K562 treated with DMSO at 1 percent for 12 hours (cell line): ENCODE results near the gene PROSER3. TPM values are rescaled to one million over a fixed set of nuclear protein-coding genes. Genes with fewer than 3 reads are reported as not detected.

Source experiments
- total RNA-seq: library from RNA; unstranded; fragments of 300-600 nt; gene quantifications from 2 replicates; pipeline ENCODE4 v1.2.3, GENCODE V29; 2022; ENCODE audit not compliant: insufficient read depth

PROSER3 gene
- total RNA-seq = 5.4 and 18.6 TPM in 2 replicates

GRCh38 chr19:35757749-35758608, at the start of gene PROSER3:
PROSER3 (plus strand) TSS chr19:35758176; CDS start chr19:35758216, 40 bp downstream.

DNA sequence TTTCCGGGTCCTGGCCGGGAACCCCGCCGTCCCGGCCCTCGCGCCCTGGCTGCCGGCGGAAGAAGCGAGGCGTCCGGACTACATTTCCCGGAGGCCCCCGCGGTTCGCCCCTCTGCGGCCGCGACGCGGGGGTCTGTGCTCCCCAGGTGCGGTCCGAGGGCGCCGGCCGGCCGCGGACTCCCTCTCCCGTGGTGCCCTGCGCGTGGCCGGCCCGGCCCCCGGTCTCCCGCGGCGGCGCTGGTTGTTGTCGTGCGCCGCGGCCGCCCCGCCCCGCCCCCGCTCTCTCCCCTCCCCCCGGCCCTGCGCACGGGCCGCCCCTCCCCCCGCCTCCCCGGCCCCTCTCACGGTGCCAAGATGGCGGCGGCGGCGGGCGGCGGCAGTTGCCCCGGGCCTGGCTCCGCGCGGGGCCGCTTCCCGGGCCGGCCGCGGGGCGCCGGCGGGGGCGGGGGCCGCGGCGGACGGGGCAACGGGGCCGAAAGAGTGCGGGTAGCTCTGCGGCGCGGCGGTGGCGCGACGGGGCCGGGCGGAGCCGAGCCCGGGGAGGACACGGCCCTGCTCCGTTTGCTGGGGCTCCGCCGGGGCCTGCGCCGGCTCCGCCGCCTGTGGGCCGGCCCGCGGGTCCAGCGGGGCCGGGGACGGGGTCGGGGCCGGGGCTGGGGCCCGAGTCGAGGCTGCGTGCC, 40.2 kb upstream of the PROSER3 start, which contains the start of gene KMT2B:
Gene KMT2B (plus strand): TSS at position 339 of the 680 bp plus-strand sequence. CDS start 16 bp downstream, at position 355.

DNA sequence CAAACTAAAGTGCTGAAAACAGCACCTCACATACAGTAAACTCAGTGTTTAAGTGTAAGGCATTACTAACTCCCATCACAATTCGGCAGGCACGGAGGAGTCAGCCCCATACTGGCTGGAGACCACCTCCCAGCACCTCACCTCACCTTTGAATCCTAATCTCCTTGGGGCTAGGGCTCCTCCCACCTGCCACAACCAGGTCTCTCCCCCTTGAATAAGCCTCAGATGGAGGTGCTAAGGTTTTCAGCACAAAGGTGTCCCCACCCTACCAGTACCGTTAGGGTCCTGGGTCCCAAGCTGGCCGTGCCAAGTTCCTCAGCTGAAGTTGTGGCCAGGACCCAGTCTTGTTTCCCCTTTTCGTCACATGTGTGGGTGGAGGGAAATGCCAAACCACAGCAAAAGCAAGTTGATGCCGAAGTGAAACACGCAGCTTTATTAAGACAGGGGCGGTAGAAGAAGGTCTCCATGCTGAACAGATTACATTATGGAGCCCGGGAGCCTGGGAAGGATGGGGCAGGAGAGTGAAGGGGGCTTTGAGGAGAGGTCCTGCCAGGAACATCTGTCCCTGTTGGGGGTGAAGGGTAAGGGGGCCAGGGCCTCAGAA, 15.8 kb upstream of the PROSER3 start, which contains the start of gene IGFLR1:
Gene IGFLR1 (minus strand): TSS at position 332 of the 604 bp plus-strand sequence. CDS start 1,272 bp downstream, outside the sequence.

DNA sequence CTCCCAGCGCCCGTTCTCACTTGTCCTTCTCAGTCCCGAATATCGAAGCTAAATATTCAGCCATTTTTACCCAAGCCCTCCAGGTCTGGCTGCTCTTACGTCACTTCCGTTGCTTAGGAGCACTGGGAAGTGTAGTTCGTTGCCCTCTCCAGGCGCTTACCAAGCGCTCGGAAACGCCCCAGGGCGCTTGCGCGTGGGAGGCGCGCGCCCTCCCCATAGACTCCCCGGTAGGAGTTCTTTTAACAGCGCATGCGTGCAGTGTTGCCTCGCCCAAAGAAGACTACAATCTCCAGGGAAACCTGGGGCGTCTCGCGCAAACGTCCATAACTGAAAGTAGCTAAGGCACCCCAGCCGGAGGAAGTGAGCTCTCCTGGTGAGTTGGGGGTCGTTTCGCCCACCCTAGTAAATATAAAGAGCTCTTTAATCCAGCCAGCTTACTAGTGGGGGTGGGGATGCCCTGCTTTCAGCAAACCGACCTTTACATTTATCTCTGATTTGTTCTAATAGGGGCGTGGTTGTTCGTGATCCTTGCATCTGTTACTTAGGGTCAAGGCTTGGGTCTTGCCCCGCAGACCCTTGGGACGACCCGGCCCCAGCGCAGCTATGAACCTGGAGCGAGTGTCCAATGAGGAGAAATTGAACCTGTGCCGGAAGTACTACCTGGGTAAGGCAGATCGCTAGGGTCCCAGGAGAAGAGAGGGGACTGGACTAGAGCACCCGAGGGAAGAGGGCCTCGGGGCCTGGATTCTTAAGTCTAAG, 12.5 kb upstream of the PROSER3 start, which contains the start of the genes PSENEN and U2AF1L4:
Gene PSENEN (plus strand): TSS at position 324 of the 759 bp plus-strand sequence. CDS start 280 bp downstream, at position 604.
Gene U2AF1L4 (minus strand): TSS at position 91 of the 759 bp plus-strand sequence. CDS start 27 bp downstream, at position 64.

DNA sequence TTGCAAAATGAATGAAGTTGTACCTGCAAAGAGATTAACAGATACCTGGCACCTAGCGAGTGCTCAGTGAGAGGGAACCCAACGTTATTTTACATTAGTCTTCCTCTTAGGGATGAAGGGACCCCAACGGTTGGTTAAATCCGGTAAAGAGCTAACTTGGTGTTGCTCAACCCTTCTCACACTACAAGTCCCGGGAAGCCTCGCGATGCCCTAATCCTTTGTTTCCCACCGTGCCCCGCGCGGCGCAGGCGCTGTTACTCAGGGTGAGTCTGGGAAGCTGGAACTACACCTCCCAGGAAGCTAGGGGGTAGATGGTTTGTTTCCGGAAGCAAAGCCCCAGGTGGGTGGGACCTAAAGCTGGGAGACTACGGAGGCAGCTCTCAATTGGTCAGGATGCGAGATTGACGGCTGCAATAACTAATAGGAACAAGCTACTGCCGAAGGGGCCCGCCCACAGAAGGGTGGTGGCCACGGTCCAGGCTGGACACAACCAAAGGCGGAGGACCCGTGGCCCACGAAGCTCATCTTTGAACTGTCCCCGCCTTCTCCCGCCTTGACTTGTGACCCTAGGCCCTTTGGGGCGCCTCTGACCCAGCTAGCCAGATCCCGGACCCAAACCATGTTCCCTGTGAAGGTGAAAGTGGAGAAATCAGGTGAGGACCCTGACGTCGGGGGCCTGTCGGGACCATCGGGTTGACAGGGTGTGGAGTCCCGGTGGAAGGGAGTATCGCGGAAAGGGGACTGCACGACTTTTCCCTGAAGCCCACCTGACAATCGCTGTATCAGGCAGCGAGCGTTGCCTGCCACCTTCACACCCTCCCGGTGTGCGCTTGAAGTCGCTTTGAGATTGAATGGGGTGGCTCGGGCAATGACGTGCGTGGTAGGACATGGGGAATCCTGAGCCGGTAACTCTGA, 9.6 kb upstream of the PROSER3 start, which contains the start of gene LIN37:
Gene LIN37 (plus strand): TSS at position 471 of the 915 bp plus-strand sequence. CDS start 149 bp downstream, at position 620.

GRCh38 chr19:35756377-35757230, 1.4 kb upstream of the PROSER3 start, which contains the start of gene HSPB6:
HSPB6 (minus strand) TSS chr19:35757029; CDS start chr19:35757008, 21 bp downstream.

DNA sequence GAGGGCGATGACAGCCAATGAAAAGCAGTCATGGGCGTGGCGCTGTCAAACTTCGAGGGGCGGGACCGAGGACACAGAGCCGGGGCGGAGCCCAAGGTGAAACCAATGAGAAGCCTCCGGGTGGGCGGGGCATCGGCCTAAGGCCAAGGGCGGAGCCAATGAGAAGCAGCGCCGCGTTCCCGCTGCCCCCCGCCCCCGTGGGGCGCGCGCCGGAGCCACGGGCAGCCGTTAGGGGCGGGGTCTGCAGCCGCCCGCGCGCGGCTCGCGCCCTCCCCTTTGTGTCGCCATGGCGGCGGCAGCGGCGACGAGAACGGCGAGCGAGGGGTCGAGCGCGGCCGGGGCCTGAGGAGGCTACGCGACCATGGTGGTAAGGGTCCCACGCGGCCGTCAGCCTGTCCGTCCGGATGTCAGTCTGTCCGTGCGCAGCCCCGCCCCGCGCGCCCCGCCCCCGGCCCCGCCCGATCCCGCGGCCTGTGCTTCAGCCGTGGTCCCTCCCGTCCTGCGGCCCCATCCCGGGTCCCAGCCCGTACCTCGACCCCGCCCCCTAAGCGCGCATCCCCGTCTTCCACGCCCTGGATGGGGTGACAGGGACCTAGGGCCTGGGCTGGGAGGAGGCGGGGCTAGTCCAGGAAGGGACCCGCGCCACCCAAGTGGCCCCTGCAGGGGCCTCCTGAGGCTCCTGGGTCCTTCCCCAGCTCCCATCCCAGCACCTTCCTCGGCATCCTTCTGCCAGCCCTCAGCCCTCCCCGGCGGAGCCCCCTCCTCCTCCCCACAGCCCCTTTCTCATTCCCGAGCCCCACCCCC, 17.5 kb downstream of the PROSER3 start, which contains the start of gene ARHGAP33:
Gene ARHGAP33 (plus strand): TSS at position 267 of the 804 bp plus-strand sequence. CDS start 95 bp downstream, at position 362.

DNA sequence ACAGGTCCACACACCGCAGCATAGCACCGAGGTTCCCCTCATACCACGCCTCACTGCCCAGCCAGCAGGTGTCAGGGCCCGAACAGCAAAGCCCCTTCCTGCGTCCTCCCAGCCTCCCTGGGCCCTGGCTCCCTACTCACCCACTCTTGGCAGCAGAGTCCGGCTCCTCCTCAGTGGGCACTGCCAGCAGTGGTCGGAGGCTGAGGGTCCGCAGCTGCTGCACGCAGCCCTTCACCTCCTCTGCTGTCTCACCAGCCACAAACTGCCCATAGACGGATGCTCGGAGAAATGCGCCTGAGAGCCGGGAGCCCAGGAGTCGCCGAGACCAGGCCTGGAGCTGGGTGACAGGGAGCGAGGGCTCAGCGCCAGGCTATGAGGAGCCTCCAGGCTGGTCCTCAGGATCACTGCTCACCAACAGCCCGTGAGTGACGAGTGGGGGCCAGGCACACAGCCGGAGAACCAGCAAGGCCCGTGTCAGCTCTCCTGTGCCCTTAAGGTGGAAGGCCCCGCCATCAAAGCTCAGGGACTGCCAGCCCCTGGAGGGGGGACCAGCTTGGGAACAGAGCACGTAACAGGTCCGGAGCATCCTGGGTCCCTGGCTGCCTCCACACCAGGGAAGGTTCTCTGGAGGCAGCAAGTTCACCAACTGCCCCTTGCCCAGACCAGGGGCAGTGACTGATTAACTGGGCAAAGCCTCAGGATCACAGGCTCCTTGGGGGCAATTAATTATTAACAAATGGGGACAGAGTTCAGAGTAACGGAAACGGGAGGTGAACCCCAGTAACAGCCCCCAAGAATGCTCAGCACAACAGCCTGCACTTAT, 54.5 kb downstream of the PROSER3 start, which contains the start of gene PRODH2:
Gene PRODH2 (minus strand): TSS at position 626 of the 823 bp plus-strand sequence. CDS start 40 bp downstream, at position 586.

Other genes with a start within 250 kb of the PROSER3 start
- gene DMKN, start 244.5 kb upstream of the PROSER3 start, total RNA-seq = not detected in 2 replicates
- gene SBSN, start 229.9 kb upstream of the PROSER3 start, total RNA-seq = not detected in 2 replicates
- gene GAPDHS, start 224.7 kb upstream of the PROSER3 start, total RNA-seq = not detected in 2 replicates
- gene TMEM147, start 212.6 kb upstream of the PROSER3 start, total RNA-seq = 104 and 142 TPM in 2 replicates
- gene ATP4A, start 194.5 kb upstream of the PROSER3 start, total RNA-seq = not detected in 2 replicates
- not detected in 2 replicates for gene PMIS2, start 172.0 kb upstream of the PROSER3 start, total RNA-seq
- gene HAUS5, start 145.4 kb upstream of the PROSER3 start, total RNA-seq = 18.2 and 37.8 TPM in 2 replicates
- 182 and 236 TPM in 2 replicates for gene RBM42, start 129.1 kb upstream of the PROSER3 start, total RNA-seq
- gene ETV2, start 116.4 kb upstream of the PROSER3 start, total RNA-seq = 1.7 and 2.1 TPM in 2 replicates
- 995 and 1,433 TPM in 2 replicates for gene COX6B1, start 109.9 kb upstream of the PROSER3 start, total RNA-seq
- not detected in 2 replicates for gene UPK1A, start 91.7 kb upstream of the PROSER3 start, total RNA-seq
- not detected in 2 replicates for gene ZBTB32, start 53.6 kb upstream of the PROSER3 start, total RNA-seq
- 20.4 and 28.5 TPM in 2 replicates for gene KMT2B, start 40.2 kb upstream of the PROSER3 start, total RNA-seq
- 10.9 and 19.2 TPM in 2 replicates for gene IGFLR1, start 15.7 kb upstream of the PROSER3 start, total RNA-seq
- gene U2AF1L4, start 12.8 kb upstream of the PROSER3 start, total RNA-seq = 4.5 and 8.7 TPM in 2 replicates
- gene PSENEN, start 12.5 kb upstream of the PROSER3 start, total RNA-seq = 21.0 and 49.5 TPM in 2 replicates
- 24.0 and 25.9 TPM in 2 replicates for gene LIN37, start 9.6 kb upstream of the PROSER3 start, total RNA-seq
- gene HSPB6, start 1.1 kb upstream of the PROSER3 start, total RNA-seq = not detected in 2 replicates
- 4.2 and 5.9 TPM in 2 replicates for gene ARHGAP33, start 17.4 kb downstream of the PROSER3 start, total RNA-seq
- not detected in 2 replicates for gene PRODH2, start 54.7 kb downstream of the PROSER3 start, total RNA-seq
- 1.3 and 1.9 TPM in 2 replicates for gene NPHS1, start 94.3 kb downstream of the PROSER3 start, total RNA-seq
- 0.20 TPM in 1 of 2 replicates, not detected in the other for gene KIRREL2, start 98.7 kb downstream of the PROSER3 start, total RNA-seq
- 7.4 and 15.0 TPM in 2 replicates for gene APLP1, start 110.4 kb downstream of the PROSER3 start, total RNA-seq
- 5.8 and 7.3 TPM in 2 replicates for gene NFKBID, start 142.4 kb downstream of the PROSER3 start, total RNA-seq
- gene HCST, start 144.4 kb downstream of the PROSER3 start, total RNA-seq = not detected in 2 replicates
- gene TYROBP, start 150.1 kb downstream of the PROSER3 start, total RNA-seq = 18.6 and 31.0 TPM in 2 replicates
- not detected in 2 replicates for gene LRFN3, start 178.2 kb downstream of the PROSER3 start, total RNA-seq
- gene SDHAF1, start 237.0 kb downstream of the PROSER3 start, total RNA-seq = 49.4 and 74.2 TPM in 2 replicates